H1 (cell line): ENCODE results near the gene ISCA2. TPM values are rescaled to one million over a fixed set of nuclear protein-coding genes. Genes with fewer than 3 reads are reported as not detected.
A peak's percentile ranks its signal among the peaks of the same experiment; 100 is the strongest.

Experiments used
- CTCF ChIA-PET: fragments of 300-600 bp; sonication (Branson Sonifier 250); formaldehyde crosslinking; loops from one replicate; lab custom pipeline; 2021; ENCODE audit not compliant: partially characterized antibody; lab: Charles Lee
- POLR2A ChIA-PET: fragments of 300-600 bp; sonication (Branson Sonifier 250); formaldehyde crosslinking; loops from one replicate; lab custom pipeline; 2021; ENCODE audit warnings: inconsistent platforms; ENCODE audit not compliant: partially characterized antibody; lab: Charles Lee
- DNase-seq, 2 experiments: peaks; one replicate each; pipeline versions ENCODE4 v3.0.0 to v3.0.0-alpha.2; 2010 to 2022; ENCODE audit warnings: low spot score in 2 of 2, low read depth in 1 of 2, mixed read lengths in 1 of 2
- FAIRE-seq: peaks from 2 replicates; lab custom pipeline; 2011; peaks lifted over from hg19 to GRCh38; lab: Jason Lieb, UNC
- H2AFZ ChIP-seq: 2 replicates; pipeline ENCODE4 v1.8.1; 2012; ENCODE audit warnings: low read length, inconsistent platforms
- H2AK5ac ChIP-seq: 2 replicates; pipeline ENCODE4 v1.6.1; 2013; ENCODE audit warnings: low read depth, low read length
- H2BK120ac ChIP-seq: replicated peaks from 2 replicates; pipeline ENCODE3; 2013; ENCODE audit warnings: low read depth, low read length, inconsistent platforms
- H2BK12ac ChIP-seq: 2 replicates; pipeline ENCODE4 v1.6.1; 2013; ENCODE audit warnings: low read depth, low read length
- H2BK15ac ChIP-seq: 2 replicates; pipeline ENCODE4 v1.6.1; 2013; ENCODE audit warnings: low read length
- H2BK20ac ChIP-seq: 2 replicates; pipeline ENCODE4 v1.6.1; 2013; ENCODE audit warnings: low read length
- H2BK5ac ChIP-seq: 2 replicates; pipeline ENCODE4 v1.6.1; 2013; ENCODE audit warnings: low read depth, low read length
- H3K14ac ChIP-seq: 2 replicates; pipeline ENCODE4 v1.6.1; 2013; ENCODE audit warnings: inconsistent platforms; ENCODE audit not compliant: insufficient read length
- H3K18ac ChIP-seq: 2 replicates; pipeline ENCODE4 v1.6.1; 2013; ENCODE audit warnings: low read length; ENCODE audit errors: extremely low read depth
- H3K23ac ChIP-seq: 2 replicates; pipeline ENCODE4 v1.6.1; 2013; ENCODE audit warnings: inconsistent platforms; ENCODE audit not compliant: insufficient read length
- H3K23me2 ChIP-seq: 2 replicates; pipeline ENCODE4 v1.6.1; 2013; ENCODE audit warnings: low read depth, low read length
- H3K27ac ChIP-seq: 2 replicates; pipeline ENCODE4 v1.6.1; 2011; ENCODE audit warnings: low read depth, low read length, inconsistent platforms
- H3K27me3 ChIP-seq, 4 experiments: replicated peaks in 1 of 4; 1 replicate in 1 of 4; 2 replicates in 3 of 4; pipeline versions ENCODE4 v1.6.1 to v1.8.1; 2011 to 2013; ENCODE audit warnings: low read length in 3 of 4, mild to moderate bottlenecking in 3 of 4, inconsistent platforms in 2 of 4, mixed read lengths in 2 of 4, moderate library complexity in 1 of 4; ENCODE audit not compliant: control insufficient read depth in 3 of 4, insufficient read depth in 3 of 4; ENCODE audit errors: extremely low read depth in 1 of 4
- H3K36me3 ChIP-seq, 4 experiments: 2 replicates each; pipeline versions ENCODE4 v1.6.1 to v1.8.1; 2011 to 2013; ENCODE audit warnings: mild to moderate bottlenecking in 4 of 4, low read length in 3 of 4, moderate library complexity in 2 of 4, control low read depth in 1 of 4, inconsistent platforms in 1 of 4; ENCODE audit not compliant: insufficient read depth in 4 of 4, control insufficient read depth in 2 of 4
- H3K4ac ChIP-seq: replicated peaks from 2 replicates; pipeline ENCODE3; 2013; ENCODE audit warnings: low read length, low read depth, mixed read lengths, inconsistent platforms; ENCODE audit not compliant: insufficient read length
- H3K4me1 ChIP-seq, 4 experiments: replicated peaks in 1 of 4; 1 replicate in 1 of 4; 2 replicates in 3 of 4; pipeline versions ENCODE4 v1.6.1 to v1.8.1; 2011 to 2013; ENCODE audit warnings: low read length in 3 of 4, inconsistent platforms in 2 of 4, mixed read lengths in 1 of 4; ENCODE audit not compliant: insufficient read depth in 4 of 4, control insufficient read depth in 3 of 4
- H3K4me2 ChIP-seq, 2 experiments: 2 replicates each; pipeline versions ENCODE4 v1.6.1 to v1.8.1; 2011 to 2013; ENCODE audit warnings: low read depth in 2 of 2, low read length in 2 of 2, control low read depth in 1 of 2, inconsistent platforms in 1 of 2, mild to moderate bottlenecking in 1 of 2; ENCODE audit not compliant: insufficient read depth in 1 of 2
- H3K4me3 ChIP-seq, 4 experiments: fragments of 200-600, 300-600 bp in 1 of 4; sonication (generic), shearing (Covaris generic), sonication (Bioruptor Twin) in 1 of 4; 2 replicates each; pipeline versions ENCODE4 v1.5.1 to v1.8.1; 2011 to 2016; ENCODE audit warnings: low read length in 4 of 4, low read depth in 3 of 4, control low read depth in 2 of 4, inconsistent platforms in 2 of 4, mild to moderate bottlenecking in 2 of 4, mixed read lengths in 1 of 4, moderate library complexity in 1 of 4; ENCODE audit not compliant: insufficient read depth in 2 of 4; ENCODE audit errors: extremely low read depth in 1 of 4
- H3K56ac ChIP-seq: replicated peaks from 2 replicates; pipeline ENCODE3; 2013; ENCODE audit warnings: low read depth, mild to moderate bottlenecking, mixed read lengths, low read length, inconsistent platforms; ENCODE audit not compliant: insufficient read length
- H3K79me1 ChIP-seq: 2 replicates; pipeline ENCODE4 v1.6.1; 2013; ENCODE audit warnings: low read depth, low read length, control low read depth
- H3K79me2 ChIP-seq, 2 experiments: 2 replicates each; pipeline versions ENCODE4 v1.6.1 to v1.8.1; 2012 to 2013; ENCODE audit warnings: low read length in 2 of 2, mild to moderate bottlenecking in 2 of 2, inconsistent platforms in 1 of 2; ENCODE audit not compliant: insufficient read depth in 2 of 2, control insufficient read depth in 1 of 2
- H3K9ac ChIP-seq, 4 experiments: replicated peaks in 1 of 4; 1 replicate in 1 of 4; 2 replicates in 3 of 4; pipeline versions ENCODE4 v1.6.1 to v1.8.1; 2011 to 2013; ENCODE audit warnings: low read depth in 3 of 4, low read length in 3 of 4, control low read depth in 2 of 4, mild to moderate bottlenecking in 2 of 4, moderate library complexity in 2 of 4, inconsistent platforms in 1 of 4; ENCODE audit errors: extremely low read depth in 1 of 4
- H3K9me3 ChIP-seq, 2 experiments: 2 replicates each; pipeline versions ENCODE4 v1.6.1 to v1.8.1; 2012 to 2013; ENCODE audit warnings: mild to moderate bottlenecking in 2 of 2, moderate library complexity in 2 of 2, control low read depth in 1 of 2, inconsistent platforms in 1 of 2, low read depth in 1 of 2, low read length in 1 of 2, mixed read lengths in 1 of 2; ENCODE audit not compliant: insufficient read depth in 2 of 2
- H4K20me1 ChIP-seq, 2 experiments: replicated peaks in 1 of 2; 2 replicates each; pipeline versions ENCODE3 to v1.8.1; 2011 to 2013; ENCODE audit warnings: inconsistent platforms in 2 of 2, low read length in 2 of 2, mild to moderate bottlenecking in 1 of 2; ENCODE audit not compliant: insufficient read depth in 2 of 2, control insufficient read depth in 1 of 2
- H4K5ac ChIP-seq: 2 replicates; pipeline ENCODE4 v1.6.1; 2013; ENCODE audit warnings: low read length, low read depth, mixed read lengths, inconsistent platforms; ENCODE audit not compliant: insufficient read length
- H4K8ac ChIP-seq: 2 replicates; pipeline ENCODE4 v1.8.0; 2013; ENCODE audit warnings: mild to moderate bottlenecking, moderate library complexity, low read length, inconsistent platforms; ENCODE audit not compliant: insufficient read depth; ENCODE audit errors: extremely low read depth
- H4K91ac ChIP-seq: replicated peaks from 2 replicates; pipeline ENCODE3; 2013; ENCODE audit warnings: low read length, mixed read lengths, inconsistent platforms; ENCODE audit not compliant: insufficient read length
- BCL11A ChIP-seq, 2 experiments: IDR thresholded peaks; one replicate each; pipeline ENCODE4 v1.6.1; 2011; ENCODE audit warnings: low read depth in 2 of 2, low read length in 2 of 2, mild to moderate bottlenecking in 2 of 2
- CEBPB ChIP-seq: IDR thresholded peaks from 2 replicates; pipeline ENCODE4 v1.6.1; 2012; ENCODE audit warnings: low read depth, low read length
- CHD1 ChIP-seq: IDR thresholded peaks from 2 replicates; pipeline ENCODE4 v1.6.1; 2012; ENCODE audit warnings: low read depth, low read length, improper control_type of control experiment
- GTF2F1 ChIP-seq: IDR thresholded peaks from 2 replicates; pipeline ENCODE4 v1.6.1; 2012; ENCODE audit warnings: low read depth, low read length, improper control_type of control experiment, borderline replicate concordance
- HDAC6 ChIP-seq: IDR thresholded peaks from one replicate; pipeline ENCODE4 v1.7.1; 2012; ENCODE audit warnings: low read depth, mild to moderate bottlenecking, inconsistent platforms, low read length, moderate library complexity
- RFX5 ChIP-seq: IDR thresholded peaks from 2 replicates; pipeline ENCODE4 v1.6.1; 2011; ENCODE audit warnings: low read depth, low read length, improper control_type of control experiment, borderline replicate concordance
- RXRA ChIP-seq: IDR thresholded peaks from 2 replicates; pipeline ENCODE4 v1.6.1; 2011; ENCODE audit warnings: low read depth, mild to moderate bottlenecking, low read length, moderate library complexity; ENCODE audit not compliant: insufficient read depth
- SP2 ChIP-seq: IDR thresholded peaks from 2 replicates; pipeline ENCODE4 v1.6.1; 2012; ENCODE audit warnings: mild to moderate bottlenecking, low read length, inconsistent platforms
- SRF ChIP-seq: IDR thresholded peaks from 2 replicates; pipeline ENCODE4 v1.6.1; 2011; ENCODE audit warnings: mild to moderate bottlenecking, low read depth, low read length, moderate library complexity
- SUZ12 ChIP-seq: fragments of 200-600 bp; sonication (generic); IDR thresholded peaks from 2 replicates; pipeline ENCODE4 v1.6.1; 2012; ENCODE audit warnings: mild to moderate bottlenecking, inconsistent platforms, low read length, moderate library complexity, mixed read lengths
- TBP ChIP-seq: IDR thresholded peaks from 2 replicates; pipeline ENCODE4 v1.6.1; 2011; ENCODE audit warnings: low read depth, low read length, improper control_type of control experiment
- TEAD4 ChIP-seq: IDR thresholded peaks from 2 replicates; pipeline ENCODE4 v1.6.1; 2012; ENCODE audit warnings: low read depth, low read length, inconsistent platforms, mixed read lengths
- WGBS, 2 experiments: shearing (Covaris generic) in 1 of 2; methylation state at CpG; one replicate each; pipeline versions ENCODE4 v1.1.6 to v1.1.7; 2013 to 2015; ENCODE audit warnings: low lambda C conversion rate in 2 of 2, mixed read lengths in 2 of 2, inconsistent platforms in 1 of 2, low coverage in 1 of 2, missing lambda C conversion rate in 1 of 2; ENCODE audit not compliant: insufficient replicate concordance in 2 of 2, insufficient coverage in 1 of 2, insufficient read length in 1 of 2; ENCODE audit errors: extremely low coverage in 1 of 2, missing lambda C conversion rate in 1 of 2; 5-methylcytosine and 5-hydroxymethylcytosine counted together
- polyA plus RNA-seq, 7 experiments: library from polyadenylated mRNA; depleted of rRNA in 3 of 7; stranded (reverse) in 5 of 7; unstranded in 2 of 7; fragments of >200 nt in 5 of 7; fragments of 200-250 nt in 2 of 7; gene quantifications; 1 replicate in 5 of 7; 2 replicates in 1 of 7; 4 replicates in 1 of 7; pipeline versions ENCODE4 v1.2.1 to v1.2.3, GENCODE V29; 2011 to 2013; ENCODE audit warnings: missing spikeins in 2 of 7, mixed read lengths in 2 of 7
- total RNA-seq: library from RNA; stranded (reverse); fragmentation: NEBNext Ultra II Directional; extraction: Animal tissue kit (Norgen Biotek cat#: 25700); gene quantifications from 2 replicates; pipeline ENCODE4 v1.2.1, GENCODE V29; 2021

The ISCA2 gene
- total and polyA plus RNA-seq, 2 of the 8 experiments (the other 6 are each of a cell fraction or from before 2014, with no cell fraction given): 43.5 to 78.6 TPM

GRCh38 chr14:74456684-74457564, 36.6 kb upstream of the ISCA2 start:
- Histone ChIP-seq H3K4me1 (peaks cover 0 to 3% (median 2%) of the 10 kb centered on the region in 4 experiments; a peak in 5 of 7 replicates), H3K14ac (no peak overlapping the region), H3K79me2 (no peaks in the 10 kb centered on the region), H3K9ac (no peak overlapping the region), H3K18ac (0 out of 2 replicates have a peak overlapping the region, but pooled peaks have one; percentile 65), H4K20me1 (no peaks in the 10 kb centered on the region), H3K4me2 (no peak overlapping the region), H3K4ac (no peak overlapping the region), H4K91ac (peak overlapping the region; percentile 12), H3K27me3 (no peaks in the 10 kb centered on the region), H4K8ac (peak overlapping the region; percentile 45; the same call in 1 of the 2 replicates), H3K23ac (no peak overlapping the region), H2BK12ac (peak overlapping the region; percentile 35; the same call in 1 of the 2 replicates), H3K23me2 (no peaks in the 10 kb centered on the region), H3K27ac (no peak overlapping the region), H3K79me1 (no peaks in the 10 kb centered on the region), H2BK15ac (no peak overlapping the region), H4K5ac (no peak overlapping the region), H3K4me3 (no peak overlapping the region), H3K36me3 (0 out of 8 replicates have a peak, but pooled peaks cover 0 to 4% (median 0%) of the 10 kb centered on the region in 4 experiments), H3K56ac (no peak overlapping the region), H2BK20ac (no peak overlapping the region; the same call in 1 of the 2 replicates), H3K9me3 (peaks cover 0 to 5% of the 10 kb centered on the region in 2 experiments; a peak in 3 of 4 replicates), H2BK5ac (no peak overlapping the region), H2AFZ (no peak overlapping the region), H2BK120ac (no peak overlapping the region), H2AK5ac (peak overlapping the region; percentile 10; the same call in 1 of the 2 replicates)
- DNase-seq (no peak), FAIRE-seq (no peak)
- CTCF ChIA-PET: interaction anchor here (0.6 to 18.2 kb wide), 21 partner anchors 8 to 163 kb away, joined by 3 to 181 read pairs (median 4); partner anchors contain the start of genes ISCA2 and NPC2
- POLR2A ChIA-PET: interaction anchor here (1.3 to 1.5 kb wide), 3 partner anchors 16 to 97 kb away, joined by 4 to 5 read pairs (median 4); no protein-coding TSS in a partner anchor
- 88% methylated on average over 17 of the region's 17 CpGs; no CpG with 5 or more reads in 1 of the 2 experiments for WGBS, 2 experiments
- no peak for TF ChIP-seq BCL11A (IDR thresholded peaks at IDR 0.05; ENCODE audit: low read depth in 2 of 2, low read length in 2 of 2)
- no peak for TF ChIP-seq SUZ12
- no peak for TF ChIP-seq TBP
- no peak for TF ChIP-seq RFX5
- TF ChIP-seq GTF2F1: no peak
- TF ChIP-seq RXRA: no peak
- no peak for TF ChIP-seq HDAC6
- TF ChIP-seq SP2: no peak
- TF ChIP-seq TEAD4: no peak
- no peak for TF ChIP-seq SRF
- no peak for TF ChIP-seq CHD1
- no peak for TF ChIP-seq CEBPB
